Endodermal cell (in vitro differentiated cells): Measurements from ENCODE around the gene CYB5A. TPM values are rescaled to one million over a fixed set of nuclear protein-coding genes. Genes with fewer than 3 reads are reported as not detected.

Experiments
- DNase-seq: peaks from one replicate; pipeline ENCODE4 v3.0.0-alpha.2; 2017
- H3K27ac ChIP-seq: 2 replicates; pipeline ENCODE4 v1.5.1; 2013; ENCODE audit warnings: mild to moderate bottlenecking, low read depth, low read length, moderate library complexity
- H3K27me3 ChIP-seq: 2 replicates; pipeline ENCODE4 v1.6.1; 2013; ENCODE audit warnings: mild to moderate bottlenecking, low read length, moderate library complexity; ENCODE audit not compliant: insufficient read depth, control insufficient read depth, poor library complexity, severe bottlenecking
- H3K36me3 ChIP-seq: 2 replicates; pipeline ENCODE4 v1.7.0; 2013; ENCODE audit warnings: mild to moderate bottlenecking, low read length, moderate library complexity; ENCODE audit not compliant: control insufficient read depth, insufficient read depth
- H3K4me1 ChIP-seq: one replicate; pipeline ENCODE4 v1.7.0; 2013; ENCODE audit warnings: low read length; ENCODE audit not compliant: control insufficient read depth, insufficient read depth
- H3K4me3 ChIP-seq: 2 replicates; pipeline ENCODE4 v1.5.1; 2013; ENCODE audit warnings: mild to moderate bottlenecking, low read length, moderate library complexity
- H3K9ac ChIP-seq: 2 replicates; pipeline ENCODE4 v1.6.1; 2013; ENCODE audit warnings: mild to moderate bottlenecking, low read length, moderate library complexity; ENCODE audit not compliant: poor library complexity, severe bottlenecking; ENCODE audit errors: extremely low read depth
- H3K9me3 ChIP-seq: 2 replicates; pipeline ENCODE4 v1.6.1; 2013; ENCODE audit warnings: mild to moderate bottlenecking, low read length, moderate library complexity; ENCODE audit not compliant: control insufficient read depth
- H3K27ac Mint-ChIP-seq: 2 replicates; pipeline ENCODE4 v1.8.0; 2020; ENCODE audit warnings: mixed read lengths
- H3K27me3 Mint-ChIP-seq: 2 replicates; pipeline ENCODE4 v1.8.0; 2021; ENCODE audit warnings: mild to moderate bottlenecking, mixed read lengths; ENCODE audit not compliant: insufficient read depth
- H3K36me3 Mint-ChIP-seq: 2 replicates; pipeline ENCODE4 v1.8.0; 2020; ENCODE audit warnings: low read depth, mixed read lengths
- H3K4me1 Mint-ChIP-seq: 2 replicates; pipeline ENCODE4 v1.8.0; 2020; ENCODE audit warnings: mixed read lengths
- H3K4me3 Mint-ChIP-seq: 2 replicates; pipeline ENCODE4 v1.8.0; 2020; ENCODE audit warnings: mild to moderate bottlenecking, moderate library complexity, mixed read lengths
- H3K9me3 Mint-ChIP-seq: 2 replicates; pipeline ENCODE4 v1.8.0; 2020; ENCODE audit warnings: mild to moderate bottlenecking, mixed read lengths
- WGBS, 2 experiments: methylation state at CpG; one replicate each; pipeline versions ENCODE4 v1.1.5 to v1.1.7; 2013; ENCODE audit warnings: missing lambda C conversion rate in 2 of 2, mixed read lengths in 1 of 2; ENCODE audit not compliant: insufficient coverage in 1 of 2, insufficient read length in 1 of 2; 5-methylcytosine and 5-hydroxymethylcytosine counted together
- total RNA-seq, 2 donors: library from RNA; stranded (reverse); fragmentation: NEBNext Ultra II Directional in 1 of 2; extraction: Animal tissue kit (Norgen Biotek cat#: 25700) in 1 of 2; gene quantifications; 2 replicates in 1 of 2; 3 replicates in 1 of 2; pipeline ENCODE4 v1.2.1, GENCODE V29; 2021
- TF ChIP-seq, protein P1 (sequence below): fragments of 200-600 bp; sonication (generic); conservative IDR thresholded peaks from 2 replicates; pipeline ENCODE4 v1.5.0; 2021; ENCODE audit warnings: antibody characterized with exemption, mild to moderate bottlenecking

The CYB5A gene
- total RNA-seq, 2 donors from 2014 or later = 72.6 to 124 TPM

- Mint-ChIP-seq H3K27ac (no peak overlapping the region), H3K9me3 (no peaks in the 10 kb centered on the region), H3K27me3 (no peaks in the 10 kb centered on the region), H3K4me3 (no peak overlapping the region), H3K4me1 (peaks cover 5% of the 10 kb centered on the region), H3K36me3 (no peaks in the 10 kb centered on the region)
- no peak for DNase-seq
- WGBS, 2 experiments = 89 to 100% methylated on average over 1 to 3 of the region's 3 CpGs
- TF ChIP-seq, protein P1, sequence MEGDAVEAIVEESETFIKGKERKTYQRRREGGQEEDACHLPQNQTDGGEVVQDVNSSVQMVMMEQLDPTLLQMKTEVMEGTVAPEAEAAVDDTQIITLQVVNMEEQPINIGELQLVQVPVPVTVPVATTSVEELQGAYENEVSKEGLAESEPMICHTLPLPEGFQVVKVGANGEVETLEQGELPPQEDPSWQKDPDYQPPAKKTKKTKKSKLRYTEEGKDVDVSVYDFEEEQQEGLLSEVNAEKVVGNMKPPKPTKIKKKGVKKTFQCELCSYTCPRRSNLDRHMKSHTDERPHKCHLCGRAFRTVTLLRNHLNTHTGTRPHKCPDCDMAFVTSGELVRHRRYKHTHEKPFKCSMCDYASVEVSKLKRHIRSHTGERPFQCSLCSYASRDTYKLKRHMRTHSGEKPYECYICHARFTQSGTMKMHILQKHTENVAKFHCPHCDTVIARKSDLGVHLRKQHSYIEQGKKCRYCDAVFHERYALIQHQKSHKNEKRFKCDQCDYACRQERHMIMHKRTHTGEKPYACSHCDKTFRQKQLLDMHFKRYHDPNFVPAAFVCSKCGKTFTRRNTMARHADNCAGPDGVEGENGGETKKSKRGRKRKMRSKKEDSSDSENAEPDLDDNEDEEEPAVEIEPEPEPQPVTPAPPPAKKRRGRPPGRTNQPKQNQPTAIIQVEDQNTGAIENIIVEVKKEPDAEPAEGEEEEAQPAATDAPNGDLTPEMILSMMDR = no peak
- H3K9ac ChIP-seq = no peak overlapping the region
- H3K27ac ChIP-seq = no peak overlapping the region
- no peaks in the 10 kb centered on the region for H3K27me3 ChIP-seq
- H3K4me3 ChIP-seq = no peak overlapping the region
- no peaks in the 10 kb centered on the region for H3K4me1 ChIP-seq
- no peaks in the 10 kb centered on the region for H3K9me3 ChIP-seq
- no peaks in the 10 kb centered on the region for H3K36me3 ChIP-seq
These were observed 62.8 kb downstream of the CYB5A start for GRCh38 chr18:74229005-74229404.

DNA sequence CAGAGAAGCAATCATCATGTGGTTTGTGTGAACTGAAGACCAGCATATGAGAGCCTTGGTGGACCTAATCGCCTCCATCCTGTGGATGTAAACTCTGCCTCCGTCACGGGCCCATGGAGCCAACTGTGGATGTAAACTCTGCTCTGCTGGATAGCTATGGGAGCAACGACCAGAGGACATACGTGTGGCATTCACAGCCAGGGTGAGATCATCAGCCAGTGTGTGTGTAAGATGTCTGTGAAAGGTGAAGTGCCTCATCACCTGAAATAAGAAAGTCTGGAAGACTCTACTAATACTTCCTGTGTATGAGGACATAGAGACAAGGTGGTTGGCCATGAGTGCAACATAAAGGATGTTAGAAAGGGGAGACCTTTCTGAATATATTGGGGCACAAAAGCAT lies 63.5 kb downstream of the CYB5A start:
- Histone ChIP-seq H3K9ac (no peak overlapping the region), H3K4me3 (no peak overlapping the region), H3K27ac (no peak overlapping the region), H3K36me3 (no peaks in the 10 kb centered on the region), H3K9me3 (no peaks in the 10 kb centered on the region), H3K4me1 (no peaks in the 10 kb centered on the region), H3K27me3 (no peaks in the 10 kb centered on the region)
- no peak for DNase-seq
- no peaks in the 10 kb centered on the region for H3K36me3 Mint-ChIP-seq
- H3K4me3 Mint-ChIP-seq = no peak overlapping the region
- no peaks in the 10 kb centered on the region for H3K9me3 Mint-ChIP-seq
- peaks cover 4% of the 10 kb centered on the region for H3K4me1 Mint-ChIP-seq
- TF ChIP-seq, protein P1 = no peak
- 95 to 100% methylated on average over 2 to 5 of the region's 5 CpGs for WGBS, 2 experiments
- H3K27me3 Mint-ChIP-seq = no peaks in the 10 kb centered on the region
- no peak overlapping the region for H3K27ac Mint-ChIP-seq

DNA sequence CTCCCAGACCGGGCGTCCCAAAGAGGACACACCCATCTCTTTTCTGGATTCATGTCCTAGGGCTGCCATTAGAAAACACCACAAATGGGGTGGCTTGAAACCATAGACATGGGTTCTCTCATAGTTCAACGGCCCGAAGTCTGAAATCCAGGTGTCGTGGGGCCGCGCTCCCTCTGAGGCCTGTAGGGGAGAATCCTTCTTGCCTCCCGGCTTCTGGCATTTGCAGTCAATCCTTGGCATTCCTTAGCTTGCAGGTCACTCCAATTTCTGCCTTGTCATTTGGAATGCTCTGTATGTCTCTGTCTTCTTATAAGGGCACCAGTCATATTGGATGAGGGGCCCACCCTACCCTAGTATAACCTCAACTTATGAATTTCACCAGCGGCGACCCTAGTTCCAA lies 65.1 kb downstream of the CYB5A start:
- Mint-ChIP-seq H3K36me3 (no peaks in the 10 kb centered on the region), H3K4me3 (no peak overlapping the region)
- H3K36me3 ChIP-seq = no peaks in the 10 kb centered on the region

More for the DNA sequence above, 65.1 kb downstream of the CYB5A start:
- Histone ChIP-seq H3K27ac (no peak overlapping the region), H3K9me3 (no peaks in the 10 kb centered on the region), H3K9ac (no peak overlapping the region), H3K4me1 (no peaks in the 10 kb centered on the region), H3K27me3 (no peaks in the 10 kb centered on the region), H3K4me3 (no peak overlapping the region)
- Mint-ChIP-seq H3K27ac (no peak overlapping the region), H3K4me1 (peaks cover 4% of the 10 kb centered on the region), H3K9me3 (no peaks in the 10 kb centered on the region), H3K27me3 (no peaks in the 10 kb centered on the region)
- TF ChIP-seq, protein P1 = no peak
- no peak for DNase-seq
- WGBS, 2 experiments = 96 to 99% methylated on average over 9 to 10 of the region's 10 CpGs
